ENCODE measurements around the gene MFSD2B. TPM values are rescaled to one million over a fixed set of nuclear protein-coding genes. Genes with fewer than 3 reads are reported as not detected.

Gene MFSD2B
- total RNA-seq, 2 donors from 2014 or later: 0.16 TPM; not detected in 1

DNA sequence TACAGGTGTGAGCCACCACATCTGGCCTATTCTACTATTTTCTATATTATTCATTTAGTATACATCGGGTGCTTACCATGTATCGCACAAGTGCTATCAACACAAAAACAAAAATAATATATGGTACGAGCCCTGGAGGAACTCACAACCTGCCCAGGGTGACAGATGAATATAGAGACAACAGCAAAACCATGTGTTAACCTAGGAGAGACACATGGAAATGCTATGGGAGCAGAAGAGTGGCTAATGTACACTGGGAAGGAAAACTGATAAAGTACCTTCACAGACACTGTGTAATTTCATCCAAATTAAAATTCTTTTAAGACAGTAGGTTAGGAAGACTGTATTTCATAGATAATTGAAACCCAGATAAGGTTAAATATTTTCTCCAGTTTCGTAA is 62.4 kb downstream of the MFSD2B start:
- Mint-ChIP-seq H3K27ac (peak overlapping the region; percentile 35 to 73), H3K36me3 (peaks cover 19 to 25% of the 10 kb centered on the region in 2 donors), H3K9me3 (no peaks in the 10 kb centered on the region)
- no peak for DNase-seq (ENCODE audit: low spot score in 2 of 2)
- no peak for ATAC-seq

DNA sequence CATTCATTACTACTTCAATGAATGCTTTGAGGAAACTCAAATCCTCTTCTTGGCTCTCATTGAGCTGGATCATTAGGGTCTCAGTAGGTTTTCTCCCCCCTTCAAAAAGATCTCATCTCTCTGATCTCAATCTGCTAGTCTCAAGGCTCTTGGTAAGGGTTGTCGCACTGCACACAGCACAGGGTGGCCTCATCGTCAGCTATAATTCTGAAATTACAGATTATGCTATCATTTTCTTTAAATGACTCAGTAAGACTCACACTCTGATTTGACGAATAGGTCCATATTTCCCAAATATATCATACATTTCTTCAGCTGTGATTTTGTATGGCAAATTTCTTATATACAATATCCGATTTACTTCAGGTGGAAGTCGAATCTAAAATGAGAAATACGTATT is 63.9 kb downstream of the MFSD2B start:
- ATAC-seq (no peak), DNase-seq (ENCODE audit: low spot score in 2 of 2) (no peak)
- no peaks in the 10 kb centered on the region for H3K9me3 Mint-ChIP-seq
- H3K36me3 Mint-ChIP-seq: peaks cover 19 to 23% of the 10 kb centered on the region in 2 donors
- no peak overlapping the region for H3K27ac Mint-ChIP-seq

DNA sequence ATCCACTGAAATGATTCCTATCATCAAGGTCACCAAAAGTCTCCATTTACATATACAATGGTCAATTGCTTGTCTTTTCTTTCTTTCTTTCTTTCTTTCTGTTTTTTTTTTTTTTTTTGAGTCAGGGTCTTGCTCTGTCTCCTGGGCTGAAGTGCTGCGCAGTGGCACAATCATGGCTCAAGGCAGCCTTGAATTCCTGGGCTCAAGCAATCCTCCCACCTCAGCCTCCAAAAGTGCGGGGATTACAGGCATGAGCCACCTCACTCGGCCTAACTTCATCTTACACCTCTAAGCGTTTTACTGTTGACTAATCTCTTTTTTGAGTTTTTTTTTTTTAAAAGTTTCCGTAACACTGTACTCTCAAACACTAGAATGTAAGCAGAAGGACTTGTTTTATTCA is 65.4 kb downstream of the MFSD2B start:
- no peak for ATAC-seq
- H3K36me3 Mint-ChIP-seq: peaks cover 18 to 19% of the 10 kb centered on the region in 2 donors
- no peak for DNase-seq (ENCODE audit: low spot score in 2 of 2)
- no peaks in the 10 kb centered on the region for H3K9me3 Mint-ChIP-seq
- H3K27ac Mint-ChIP-seq: peak overlapping the region; percentile 90 to 97

Other genes with a start within 250 kb of the MFSD2B start
- 10 to 100 TPM; 16.1 to 16.7 TPM for gene ATAD2B, start 83.0 kb upstream of the MFSD2B start, total RNA-seq
- gene UBXN2A, start 69.6 kb upstream of the MFSD2B start, total RNA-seq: 10 to 100 TPM in 1 of 2 donors, 1 to 10 TPM in 1; 9.3 to 13.0 TPM
- gene WDCP, start 37.3 kb downstream of the MFSD2B start, total RNA-seq: 10 to 100 TPM; 16.9 to 24.5 TPM
- gene FKBP1B, start 39.7 kb downstream of the MFSD2B start, total RNA-seq: 1 to 10 TPM in 1 of 2 donors, under 1 TPM in 1; 0.64 to 1.4 TPM
- gene SF3B6, start 66.2 kb downstream of the MFSD2B start, total RNA-seq: 100 to 1,000 TPM; 137 to 171 TPM
- gene TP53I3, start 74.7 kb downstream of the MFSD2B start, total RNA-seq: 1 to 10 TPM; 1.8 to 2.6 TPM
- gene PFN4, start 113.2 kb downstream of the MFSD2B start, total RNA-seq: not detected
- gene FAM228B, start 113.4 kb downstream of the MFSD2B start, total RNA-seq: 1 to 10 TPM; 5.8 to 7.9 TPM
- gene FAM228A, start 165.0 kb downstream of the MFSD2B start, total RNA-seq: under 1 TPM; 0.14 to 0.30 TPM

Data from activated naive CD4-positive, alpha-beta T cell treated with anti-CD3 and anti-CD28 coated beads, Interleukin-2, amount 50 U/mL, for 72 hours (primary cell).